GM21423 (cell line): Measurements from ENCODE around the gene MADD.

Experiments
- ATAC-seq: cut with Tn5 transposase; IDR thresholded peaks from one replicate; pipeline ENCODE4 v1.9.1; 2021; ENCODE audit warnings: mild to moderate bottlenecking, moderate library complexity; ENCODE audit not compliant: unreplicated experiment

Gene MADD

GRCh38 chr11:47269829-47270305, at the start of gene MADD:
MADD (plus strand) TSS chr11:47270133.
- peak; percentile 66 for ATAC-seq

- no peak for ATAC-seq
Observed at GRCh38 chr11:47220401-47220821, 49.5 kb upstream of the MADD start.

- ATAC-seq: no peak
Observed at GRCh38 chr11:47222696-47223095, 47.2 kb upstream of the MADD start.

GRCh38 chr11:47225552-47226400, 44.2 kb upstream of the MADD start:
- peak; percentile 78 for ATAC-seq

GRCh38 chr11:47229161-47229560, 40.8 kb upstream of the MADD start:
- no peak for ATAC-seq

GRCh38 chr11:47233051-47233450, 36.9 kb upstream of the MADD start:
- ATAC-seq: no peak

GRCh38 chr11:47233989-47234668, 35.8 kb upstream of the MADD start:
- no peak for ATAC-seq

GRCh38 chr11:47234669-47235100, 35.2 kb upstream of the MADD start:
- no peak for ATAC-seq

- ATAC-seq: no peak
Observed at GRCh38 chr11:47235163-47235562, 34.8 kb upstream of the MADD start.

- ATAC-seq: no peak
Observed at GRCh38 chr11:47236482-47236881, 33.5 kb upstream of the MADD start.

GRCh38 chr11:47239852-47240251, 30.1 kb upstream of the MADD start:
- no peak for ATAC-seq

- ATAC-seq: no peak
Observed at GRCh38 chr11:47241841-47242301, 28.1 kb upstream of the MADD start.

- no peak for ATAC-seq
Observed at GRCh38 chr11:47242596-47243192, 27.2 kb upstream of the MADD start.

- no peak for ATAC-seq
Observed at GRCh38 chr11:47243454-47243853, 26.5 kb upstream of the MADD start.

GRCh38 chr11:47244448-47245350, 25.2 kb upstream of the MADD start:
- ATAC-seq: no peak

GRCh38 chr11:47245611-47246357, 24.1 kb upstream of the MADD start:
- ATAC-seq: no peak

- ATAC-seq: no peak
Observed at GRCh38 chr11:47247502-47247901, 22.4 kb upstream of the MADD start.

- peak; percentile 12 for ATAC-seq
Observed at GRCh38 chr11:47248304-47248663, 21.6 kb upstream of the MADD start.

GRCh38 chr11:47248664-47249377, 21.1 kb upstream of the MADD start, which contains the start of gene ACP2:
ACP2 (minus strand) TSS chr11:47248814; CDS start chr11:47248789, 25 bp downstream.
- peak; percentile 91 for ATAC-seq
